ENCODE results near the gene COL18A1. TPM values are rescaled to one million over a fixed set of nuclear protein-coding genes. Genes with fewer than 3 reads are reported as not detected.

Gene COL18A1
- total and polyA plus RNA-seq, 8 donors, result 38.7 to 301 (median 77.8) TPM

DNA sequence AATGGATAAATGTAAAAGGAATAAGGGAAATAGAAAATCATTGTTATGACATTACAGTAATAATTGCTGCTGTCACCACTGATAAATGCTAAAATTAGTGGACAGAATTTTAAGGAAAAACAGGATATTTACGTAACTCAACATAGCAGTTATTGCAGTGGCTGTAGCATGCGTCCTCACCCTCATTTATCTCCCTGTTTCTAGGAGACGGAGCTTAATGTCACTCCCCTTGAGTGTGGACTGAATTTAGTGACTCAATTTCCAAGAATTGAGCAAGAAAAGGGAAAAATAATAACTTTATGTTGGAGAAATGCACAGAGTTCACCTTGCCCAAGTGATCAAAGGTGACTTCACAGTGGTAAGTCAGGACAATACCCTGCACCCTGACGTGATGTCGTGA, 33.3 kb upstream of the COL18A1 start:
- ATAC-seq (no peak), DNase-seq (no peak), FAIRE-seq (no peak)
- Histone ChIP-seq H3K9me3 (no peaks in the 10 kb centered on the region), H3K27me3 (no peaks in the 10 kb centered on the region), H3K4me3 (no peak overlapping the region), H3K27ac (no peak overlapping the region), H3K4me1 (no peaks in the 10 kb centered on the region), H3K36me3 (no peaks in the 10 kb centered on the region)
- WGBS, 2 donors, result 57 to 62% methylated on average over 5 of the region's 5 CpGs
- TF ChIP-seq, protein P1, sequence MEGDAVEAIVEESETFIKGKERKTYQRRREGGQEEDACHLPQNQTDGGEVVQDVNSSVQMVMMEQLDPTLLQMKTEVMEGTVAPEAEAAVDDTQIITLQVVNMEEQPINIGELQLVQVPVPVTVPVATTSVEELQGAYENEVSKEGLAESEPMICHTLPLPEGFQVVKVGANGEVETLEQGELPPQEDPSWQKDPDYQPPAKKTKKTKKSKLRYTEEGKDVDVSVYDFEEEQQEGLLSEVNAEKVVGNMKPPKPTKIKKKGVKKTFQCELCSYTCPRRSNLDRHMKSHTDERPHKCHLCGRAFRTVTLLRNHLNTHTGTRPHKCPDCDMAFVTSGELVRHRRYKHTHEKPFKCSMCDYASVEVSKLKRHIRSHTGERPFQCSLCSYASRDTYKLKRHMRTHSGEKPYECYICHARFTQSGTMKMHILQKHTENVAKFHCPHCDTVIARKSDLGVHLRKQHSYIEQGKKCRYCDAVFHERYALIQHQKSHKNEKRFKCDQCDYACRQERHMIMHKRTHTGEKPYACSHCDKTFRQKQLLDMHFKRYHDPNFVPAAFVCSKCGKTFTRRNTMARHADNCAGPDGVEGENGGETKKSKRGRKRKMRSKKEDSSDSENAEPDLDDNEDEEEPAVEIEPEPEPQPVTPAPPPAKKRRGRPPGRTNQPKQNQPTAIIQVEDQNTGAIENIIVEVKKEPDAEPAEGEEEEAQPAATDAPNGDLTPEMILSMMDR (IDR thresholded peaks at IDR 0.05), result no peak
- intact Hi-C loops (cut with DNase I), result no loop called here

- Histone ChIP-seq H3K36me3 (no peaks in the 10 kb centered on the region), H3K4me1 (no peaks in the 10 kb centered on the region), H3K27ac (no peak overlapping the region), H3K27me3 (no peaks in the 10 kb centered on the region), H3K9me3 (no peaks in the 10 kb centered on the region), H3K4me3 (no peak overlapping the region)
- intact Hi-C loops (cut with DNase I), result no loop called here
- 61 to 62% methylated on average over 7 of the region's 7 CpGs for WGBS, 2 donors
- no peak for ATAC-seq
- DNase-seq, result peak in 2 of 6 donors; percentile 6 to 18
- no peak for FAIRE-seq
- TF ChIP-seq, protein P1 (IDR thresholded peaks at IDR 0.05), result no peak
Measured at GRCh38 chr21:45372732-45373355, 32.1 kb upstream of the COL18A1 start.

DNA sequence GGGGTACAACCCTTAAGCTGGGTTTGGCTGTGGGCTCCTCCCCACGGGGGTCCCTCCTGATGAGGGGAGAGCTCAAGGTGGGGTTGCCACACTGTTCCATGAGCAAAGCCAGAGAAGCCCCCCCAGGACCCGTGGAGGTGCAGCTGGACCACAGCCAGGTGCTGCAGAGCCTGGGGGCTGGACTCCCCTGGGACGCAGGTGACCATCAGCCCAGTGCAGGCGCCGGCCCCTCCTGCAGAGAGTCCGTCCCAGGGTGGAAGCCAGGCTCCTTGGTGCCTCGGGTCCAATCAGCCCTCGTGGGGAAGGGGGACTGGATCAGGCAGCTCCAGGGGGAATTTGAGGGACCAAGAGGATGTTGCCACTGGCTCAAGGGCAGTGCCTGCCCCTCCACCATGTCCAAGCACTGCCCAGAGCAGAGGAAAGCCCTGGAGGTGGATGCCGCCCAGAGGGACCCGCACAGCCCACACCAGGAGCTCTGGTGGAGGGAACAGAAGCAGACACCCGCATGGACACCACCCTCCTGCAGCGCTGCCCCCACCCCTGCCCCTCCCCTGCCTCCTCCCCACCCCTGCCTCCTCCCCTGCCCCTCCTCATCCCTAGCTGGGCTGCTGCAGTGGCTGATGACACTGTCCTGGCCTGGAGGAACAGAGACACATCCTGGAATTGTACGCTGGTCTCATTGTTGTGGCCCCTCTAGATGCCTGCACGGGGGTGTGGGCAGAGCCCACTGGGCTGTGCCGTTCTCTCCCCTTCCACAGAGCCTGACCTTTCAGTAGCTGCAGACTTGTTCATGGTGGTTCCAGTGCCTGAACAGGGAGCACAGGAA, 30.8 kb upstream of the COL18A1 start:
- FAIRE-seq (no peak), DNase-seq (peak in 3 of 6 donors; percentile 27 to 63 (median 29)), ATAC-seq (no peak)
- 50 to 59% methylated on average over 13 to 15 of the region's 15 CpGs for WGBS, 2 donors
- Histone ChIP-seq H3K4me3 (no peak overlapping the region), H3K9me3 (no peaks in the 10 kb centered on the region), H3K4me1 (no peaks in the 10 kb centered on the region), H3K27me3 (no peaks in the 10 kb centered on the region), H3K27ac (no peak overlapping the region), H3K36me3 (no peaks in the 10 kb centered on the region)
- TF ChIP-seq, protein P1 (IDR thresholded peaks at IDR 0.05), result no peak
- intact Hi-C loops (cut with DNase I), result no loop called here

DNA sequence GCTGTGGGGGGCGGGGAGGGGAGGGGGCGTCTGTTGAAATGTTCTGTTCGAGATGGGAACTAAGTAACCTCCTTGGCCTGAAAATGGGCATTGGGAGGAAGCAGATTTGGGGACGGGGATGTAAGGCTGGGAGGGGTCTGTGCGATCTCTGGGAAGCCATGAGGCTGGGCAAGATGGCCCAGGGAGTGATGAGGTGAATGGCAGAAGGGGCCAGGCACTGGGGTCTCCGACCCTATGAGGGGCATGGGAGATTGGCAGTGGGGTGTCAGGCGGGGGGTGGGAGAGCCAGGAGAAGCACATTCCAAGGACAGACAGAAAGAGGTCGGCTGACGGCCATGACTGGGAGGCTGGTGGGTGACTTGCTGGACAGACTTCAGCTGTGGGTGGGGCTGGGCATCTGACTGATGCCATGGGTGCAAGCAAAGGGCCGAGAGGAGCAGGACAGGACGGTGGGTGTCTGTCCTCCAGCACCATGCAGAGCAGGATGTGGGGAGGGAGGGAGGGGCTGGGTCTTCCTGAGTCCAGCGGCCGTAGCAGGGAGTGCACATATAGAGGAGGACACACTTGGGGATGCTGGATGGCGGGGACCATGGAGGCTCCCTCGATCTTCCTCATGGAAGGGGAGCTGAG, 30.0 kb upstream of the COL18A1 start:
- intact Hi-C loops (cut with DNase I), result no loop called here
- Histone ChIP-seq H3K36me3 (no peaks in the 10 kb centered on the region), H3K9me3 (no peaks in the 10 kb centered on the region), H3K4me3 (no peak overlapping the region), H3K27me3 (no peaks in the 10 kb centered on the region), H3K27ac (no peak overlapping the region), H3K4me1 (no peaks in the 10 kb centered on the region)
- DNase-seq (peak in 3 of 6 donors; percentile 18 to 36 (median 29)), ATAC-seq (no peak), FAIRE-seq (no peak)
- TF ChIP-seq, protein P1 (IDR thresholded peaks at IDR 0.05), result no peak
- WGBS, 2 donors, result 55 to 60% methylated on average over 15 of the region's 15 CpGs
